ENCODE data around the gene SUMO4.

- TF ChIP-seq CTCF (IDR thresholded peaks at IDR 0.05; ENCODE audit: control extremely low read depth in 1 of 3, insufficient read depth in 1 of 3, low read depth in 1 of 3, low read length in 3 of 3) (no peak), EZH2 (IDR thresholded peaks at IDR 0.05; ENCODE audit: low read depth, low read length, severe bottlenecking) (no peak), BACH1 (IDR thresholded peaks at IDR 0.05; ENCODE audit: low read length) (no peak), CHD2 (IDR thresholded peaks at IDR 0.05; ENCODE audit: low read length) (no peak), SIN3A (conservative IDR thresholded peaks at IDR 0.05 in 1 of 2, IDR thresholded peaks at IDR 0.05 in 1 of 2; ENCODE audit: low read depth in 1 of 2, low read length in 2 of 2) (no peak), POLR2AphosphoS5 (IDR thresholded peaks at IDR 0.05; ENCODE audit: low read depth, low read length) (no peak), POLR2A (IDR thresholded peaks at IDR 0.05; ENCODE audit: control extremely low read depth in 1 of 2, low read depth in 2 of 2, low read length in 2 of 2) (no peak), EGR1 (IDR thresholded peaks at IDR 0.05; ENCODE audit: borderline replicate concordance, low read depth, low read length) (no peak), TBP (IDR thresholded peaks at IDR 0.05; ENCODE audit: low read depth, low read length) (no peak), KDM1A (IDR thresholded peaks at IDR 0.05; ENCODE audit: borderline replicate concordance, low read length) (no peak), CBX5 (IDR thresholded peaks at IDR 0.05; ENCODE audit: low read depth, low read length) (no peak)
These were observed 25.2 kb downstream of the SUMO4 start for GRCh38 chr6:149425224-149425623.

Measured in H1 (cell line).